22Rv1 (cell line): ENCODE results near the gene VWA1.

Experiments
- H3K27ac ChIP-seq: fragments of 450-650 bp; 2 replicates; pipeline ENCODE4 v1.5.1; 2017
- CTCF ChIP-seq: fragments of 450-650 bp; IDR thresholded peaks from 2 replicates; pipeline ENCODE4 v1.5.1; 2017; ENCODE audit warnings: mild to moderate bottlenecking
- ZFX ChIP-seq: fragments of 450-650 bp; IDR thresholded peaks from 2 replicates; pipeline ENCODE4 v1.6.1; 2017; ENCODE audit warnings: antibody characterized with exemption, borderline replicate concordance

Gene VWA1

GRCh38 chr1:1436630-1437032 lies 1.1 kb downstream of the VWA1 start:
- no peak overlapping the region for H3K27ac ChIP-seq
- TF ChIP-seq ZFX (no peak), CTCF (no peak)

GRCh38 chr1:1437033-1437903 lies 1.8 kb downstream of the VWA1 start:
- TF ChIP-seq CTCF (no peak), ZFX (no peak)
- peak overlapping the region; percentile 55 for H3K27ac ChIP-seq

- peak overlapping the region; percentile 55 for H3K27ac ChIP-seq
- no peak for TF ChIP-seq ZFX
- TF ChIP-seq CTCF, result no peak
These were observed 2.5 kb downstream of the VWA1 start for GRCh38 chr1:1437904-1438376.

GRCh38 chr1:1438531-1439381 lies 3.3 kb downstream of the VWA1 start:
- TF ChIP-seq ZFX, result no peak
- TF ChIP-seq CTCF, result no peak

GRCh38 chr1:1439546-1440261 lies 4.2 kb downstream of the VWA1 start:
- TF ChIP-seq ZFX (no peak), CTCF (no peak)

More at GRCh38 chr1:1438531-1439381, 3.3 kb downstream of the VWA1 start:
- no peak overlapping the region for H3K27ac ChIP-seq

GRCh38 chr1:1440262-1441001 lies 4.9 kb downstream of the VWA1 start:
- no peak overlapping the region for H3K27ac ChIP-seq
- TF ChIP-seq CTCF (no peak), ZFX (no peak)

More at GRCh38 chr1:1439546-1440261, 4.2 kb downstream of the VWA1 start:
- no peak overlapping the region for H3K27ac ChIP-seq
